HEK293 (cell line): Measurements from ENCODE around the gene CD300E.

Experiments used
- CTCF ChIP-seq: fragments of 450-650 bp; formaldehyde crosslinking; IDR thresholded peaks from 2 replicates; pipeline ENCODE4 v1.5.1; 2016; ENCODE audit warnings: missing biosample characterization, missing genetic modification characterization
- KLF17 ChIP-seq: fragments of 450-650 bp; formaldehyde crosslinking; IDR thresholded peaks from 2 replicates; pipeline ENCODE4 v1.5.1; 2016; ENCODE audit warnings: missing biosample characterization, missing genetic modification characterization
- PATZ1 ChIP-seq: fragments of 450-650 bp; formaldehyde crosslinking; IDR thresholded peaks from 2 replicates; pipeline ENCODE4 v1.5.1; 2016; ENCODE audit warnings: missing biosample characterization, missing genetic modification characterization
- SP2 ChIP-seq: fragments of 450-650 bp; formaldehyde crosslinking; IDR thresholded peaks from 2 replicates; pipeline ENCODE4 v1.5.1; 2016; ENCODE audit warnings: missing biosample characterization, missing genetic modification characterization
- TCF7L2 ChIP-seq: IDR thresholded peaks from 2 replicates; pipeline ENCODE4 v1.6.1; 2011; ENCODE audit warnings: low read depth, mild to moderate bottlenecking, inconsistent platforms, low read length, moderate library complexity, borderline replicate concordance
- ZBTB11 ChIP-seq: fragments of 450-650 bp; formaldehyde crosslinking; conservative IDR thresholded peaks from 2 replicates; pipeline ENCODE4 v1.5.1; 2016; ENCODE audit warnings: low read depth, missing biosample characterization, missing genetic modification characterization
- ZBTB21 ChIP-seq: fragments of 450-650 bp; formaldehyde crosslinking; IDR thresholded peaks from 2 replicates; pipeline ENCODE4 v1.5.1; 2017; ENCODE audit warnings: missing biosample characterization, missing genetic modification characterization
- ZFP3 ChIP-seq: fragments of 450-650 bp; formaldehyde crosslinking; IDR thresholded peaks from 2 replicates; pipeline ENCODE4 v1.5.1; 2016; ENCODE audit warnings: low read depth, missing biosample characterization, missing genetic modification characterization
- ZNF112 ChIP-seq: fragments of 450-650 bp; formaldehyde crosslinking; IDR thresholded peaks from 2 replicates; pipeline ENCODE4 v1.5.0; 2017; ENCODE audit warnings: missing biosample characterization, missing genetic modification characterization
- ZNF114 ChIP-seq: fragments of 450-650 bp; formaldehyde crosslinking; IDR thresholded peaks from 2 replicates; pipeline ENCODE4 v1.5.0; 2017; ENCODE audit warnings: missing biosample characterization, missing genetic modification characterization
- ZNF362 ChIP-seq: fragments of 450-650 bp; formaldehyde crosslinking; IDR thresholded peaks from 2 replicates; pipeline ENCODE4 v1.5.1; 2016; ENCODE audit warnings: missing biosample characterization, missing genetic modification characterization
- ZNF398 ChIP-seq: fragments of 450-650 bp; formaldehyde crosslinking; IDR thresholded peaks from 2 replicates; pipeline ENCODE4 v1.5.1; 2017; ENCODE audit warnings: missing biosample characterization, missing genetic modification characterization
- ZNF530 ChIP-seq: fragments of 450-650 bp; formaldehyde crosslinking; IDR thresholded peaks from 2 replicates; pipeline ENCODE4 v1.5.1; 2016; ENCODE audit warnings: low read depth, missing biosample characterization, missing genetic modification characterization

GRCh38 chr17:74670329-74670728 lies 46.8 kb upstream of the CD300E start:
- no peak for TF ChIP-seq CTCF
- no peak for TF ChIP-seq ZBTB21 (tag by site-specific recombination)
- no peak for TF ChIP-seq ZNF398
- TF ChIP-seq ZNF112 (tag by site-specific recombination) = no peak
- no peak for TF ChIP-seq TCF7L2
- TF ChIP-seq PATZ1 (tag by site-specific recombination) = no peak
- no peak for TF ChIP-seq ZFP3 (tag by site-specific recombination)
- TF ChIP-seq ZNF114 = no peak
- TF ChIP-seq KLF17 (tag by site-specific recombination) = no peak
- TF ChIP-seq ZNF530 = no peak
- no peak for TF ChIP-seq SP2
- no peak for TF ChIP-seq ZNF362 (tag by site-specific recombination)
- no peak for TF ChIP-seq ZBTB11 (tag by site-specific recombination)
